SK-N-SH (cell line): Measurements from ENCODE around the gene PRPF40B. TPM values are rescaled to one million over a fixed set of nuclear protein-coding genes. Genes with fewer than 3 reads are reported as not detected.

Experiments used
- CTCF ChIA-PET: fragments of 300-600, 350-600 bp; formaldehyde crosslinking; extraction: SDS; loops from one replicate; lab custom pipeline; 2021; lab: Yijun Ruan, JAX
- POLR2A ChIA-PET: fragments of 350-600 bp; sonication (Branson Sonifier 250); formaldehyde crosslinking; extraction: SDS; loops from one replicate; lab custom pipeline; 2020; ENCODE audit warnings: antibody characterized with exemption, inconsistent platforms; lab: Yijun Ruan, JAX
- DNase-seq: peaks from one replicate; pipeline ENCODE4 v3.0.0; 2012
- H2AFZ ChIP-seq: fragments of 200-600 bp; sonication (generic); 2 replicates; pipeline ENCODE4 v1.8.1; 2016; ENCODE audit warnings: antibody characterized with exemption, mild to moderate bottlenecking, low read depth
- H3F3A ChIP-seq: fragments of 200-600 bp; sonication (generic); replicated peaks from 2 replicates; pipeline ENCODE3; 2016; ENCODE audit warnings: antibody characterized with exemption, mild to moderate bottlenecking; ENCODE audit not compliant: insufficient read depth
- H3K27ac ChIP-seq, 2 experiments: fragments of 200-500 bp in 1 of 2; fragments of 200-600 bp in 1 of 2; sonication (Bioruptor generic) in 1 of 2; sonication (generic), shearing (Covaris generic) in 1 of 2; 2 replicates each; pipeline versions ENCODE4 v1.5.1 to v1.6.1; 2014 to 2016; ENCODE audit warnings: low read depth in 2 of 2, inconsistent platforms in 1 of 2, low read length in 1 of 2, mild to moderate bottlenecking in 1 of 2, mixed read lengths in 1 of 2
- H3K27me3 ChIP-seq: fragments of 200-600 bp; sonication (generic), shearing (Covaris generic); 2 replicates; pipeline ENCODE4 v1.6.1; 2016; ENCODE audit warnings: mixed run types; ENCODE audit not compliant: insufficient read depth
- H3K36me3 ChIP-seq, 2 experiments: fragments of 200-500 bp in 1 of 2; fragments of 200-600 bp in 1 of 2; sonication (Bioruptor generic) in 1 of 2; sonication (generic) in 1 of 2; replicated peaks in 1 of 2; 2 replicates each; pipeline versions ENCODE3 to v1.5.1; 2014 to 2016; ENCODE audit warnings: low read length in 1 of 2, mild to moderate bottlenecking in 1 of 2; ENCODE audit not compliant: insufficient read depth in 2 of 2, control insufficient read depth in 1 of 2
- H3K4me1 ChIP-seq, 2 experiments: fragments of 200-500 bp in 1 of 2; fragments of 200-600 bp in 1 of 2; sonication (Bioruptor generic) in 1 of 2; sonication (generic), shearing (Covaris generic) in 1 of 2; 2 replicates each; pipeline versions ENCODE4 v1.5.1 to v1.6.1; 2014 to 2016; ENCODE audit warnings: low read depth in 1 of 2, low read length in 1 of 2, mixed run types in 1 of 2; ENCODE audit not compliant: insufficient read depth in 2 of 2, control insufficient read depth in 1 of 2
- H3K4me2 ChIP-seq: fragments of 200-600 bp; sonication (generic), shearing (Covaris generic); 2 replicates; pipeline ENCODE4 v1.6.1; 2017; ENCODE audit warnings: mixed run types
- H3K4me3 ChIP-seq, 2 experiments: fragments of 200-500 bp in 1 of 2; fragments of 200-600 bp in 1 of 2; sonication (Bioruptor generic) in 1 of 2; sonication (generic), shearing (Covaris generic) in 1 of 2; 2 replicates each; pipeline versions ENCODE4 v1.5.1 to v1.8.1; 2014 to 2016; ENCODE audit warnings: low read depth in 2 of 2, inconsistent platforms in 1 of 2, low read length in 1 of 2, mild to moderate bottlenecking in 1 of 2, mixed read lengths in 1 of 2, moderate library complexity in 1 of 2
- H3K79me2 ChIP-seq: fragments of 200-600 bp; sonication (generic); 2 replicates; pipeline ENCODE4 v1.8.1; 2017; ENCODE audit warnings: mild to moderate bottlenecking; ENCODE audit not compliant: insufficient read depth
- H3K9ac ChIP-seq: fragments of 200-600 bp; sonication (generic); 2 replicates; pipeline ENCODE4 v1.6.1; 2017; ENCODE audit warnings: mixed run types
- H3K9me2 ChIP-seq: fragments of 200-600 bp; sonication (generic); 2 replicates; pipeline ENCODE4 v1.6.1; 2017; ENCODE audit warnings: mixed run types
- H3K9me3 ChIP-seq: fragments of 200-600 bp; sonication (generic); 2 replicates; pipeline ENCODE4 v1.6.1; 2017; ENCODE audit warnings: mixed run types, mild to moderate bottlenecking, moderate library complexity
- H4K20me1 ChIP-seq: fragments of 200-600 bp; sonication (generic); 2 replicates; pipeline ENCODE4 v1.6.1; 2017; ENCODE audit warnings: mild to moderate bottlenecking, mixed run types; ENCODE audit not compliant: insufficient read depth
- EP300 ChIP-seq, 2 experiments: IDR thresholded peaks; 2 replicates each; pipeline versions ENCODE4 v1.4.0 to v1.6.1; 2012; ENCODE audit warnings: borderline replicate concordance in 1 of 2, low read depth in 1 of 2, low read length in 1 of 2
- FOSL2 ChIP-seq: IDR thresholded peaks from 2 replicates; pipeline ENCODE4 v1.4.0; 2012; ENCODE audit warnings: low read depth, mild to moderate bottlenecking, moderate library complexity, borderline replicate concordance
- FOXJ3 ChIP-seq: sonication (generic); formaldehyde crosslinking; IDR thresholded peaks from 2 replicates; pipeline ENCODE4 v1.5.1; 2020; ENCODE audit warnings: mild to moderate bottlenecking, missing genetic modification reagents
- FOXM1 ChIP-seq: IDR thresholded peaks from 2 replicates; pipeline ENCODE4 v1.4.0; 2012; ENCODE audit warnings: low read depth, mild to moderate bottlenecking
- GATA2 ChIP-seq: sonication (generic); formaldehyde crosslinking; IDR thresholded peaks from 2 replicates; pipeline ENCODE4 v1.5.0; 2020; ENCODE audit warnings: mild to moderate bottlenecking, missing genetic modification reagents
- JUND ChIP-seq: IDR thresholded peaks from 2 replicates; pipeline ENCODE4 v1.4.0; 2012
- MEF2A ChIP-seq: IDR thresholded peaks from 2 replicates; pipeline ENCODE4 v1.4.0; 2012; ENCODE audit warnings: low read depth, borderline replicate concordance
- RCOR1 ChIP-seq: fragments of 150-350 bp; IDR thresholded peaks from 2 replicates; pipeline ENCODE4 v1.6.1; 2017; ENCODE audit warnings: antibody characterized with exemption, low read length
- TCF12 ChIP-seq: IDR thresholded peaks from 2 replicates; pipeline ENCODE4 v1.4.0; 2012
- YY1 ChIP-seq: IDR thresholded peaks from 2 replicates; pipeline ENCODE4 v1.4.0; 2012; ENCODE audit warnings: low read depth, mild to moderate bottlenecking
- WGBS: methylation state at CpG from one replicate; pipeline ENCODE4 v1.1.6; 2017; ENCODE audit warnings: low lambda C conversion rate; 5-methylcytosine and 5-hydroxymethylcytosine counted together
- polyA plus RNA-seq, 3 experiments: library from polyadenylated mRNA; depleted of rRNA; stranded (reverse); fragments of >200 nt; gene quantifications; 2 replicates each; pipeline ENCODE4 v1.2.3, GENCODE V29; 2012
- TF ChIP-seq, protein P1 (sequence below): IDR thresholded peaks from 2 replicates; pipeline ENCODE4; 2012
- TF ChIP-seq, protein P2 (sequence below): IDR thresholded peaks from 2 replicates; pipeline ENCODE4 v1.4.0; 2012; ENCODE audit warnings: low read depth, borderline replicate concordance
- TF ChIP-seq, protein P3 (sequence below): fragments of 150-350 bp; IDR thresholded peaks from 2 replicates; pipeline ENCODE4 v1.6.1; 2017; ENCODE audit warnings: antibody characterized with exemption, low read length, low read depth, borderline replicate concordance
- TF ChIP-seq, protein P4 (sequence below): IDR thresholded peaks from 2 replicates; pipeline ENCODE4 v1.6.1; 2012; ENCODE audit warnings: mild to moderate bottlenecking, low read depth, low read length, moderate library complexity

PRPF40B gene
- polyA plus RNA-seq, 1 of the 3 experiments (the other 2 are of a cell fraction) = 27.0 TPM

DNA sequence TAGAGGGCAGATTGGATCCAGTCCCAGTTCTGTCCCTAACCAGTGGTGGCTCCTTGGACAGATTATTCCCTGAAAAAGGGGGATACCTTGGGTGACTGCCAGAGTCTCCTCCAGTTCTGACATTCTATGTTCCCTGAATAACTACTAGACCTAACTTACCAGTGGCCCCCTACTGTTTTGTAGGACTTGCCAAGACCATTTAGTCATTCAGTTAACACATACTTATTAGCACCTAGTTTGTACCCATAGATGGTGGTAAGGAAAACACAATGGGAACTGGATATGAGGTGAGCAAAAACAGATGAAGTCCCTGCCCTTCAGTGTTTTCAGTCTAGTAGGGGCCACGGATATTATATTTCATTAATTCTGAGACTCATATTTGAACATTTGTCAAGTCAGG lies 3.5 kb downstream of the PRPF40B start (continued):
- TF ChIP-seq FOXJ3 (CRISPR knock-in tag) (no peak), FOSL2 (no peak), MEF2A (no peak)

DNA sequence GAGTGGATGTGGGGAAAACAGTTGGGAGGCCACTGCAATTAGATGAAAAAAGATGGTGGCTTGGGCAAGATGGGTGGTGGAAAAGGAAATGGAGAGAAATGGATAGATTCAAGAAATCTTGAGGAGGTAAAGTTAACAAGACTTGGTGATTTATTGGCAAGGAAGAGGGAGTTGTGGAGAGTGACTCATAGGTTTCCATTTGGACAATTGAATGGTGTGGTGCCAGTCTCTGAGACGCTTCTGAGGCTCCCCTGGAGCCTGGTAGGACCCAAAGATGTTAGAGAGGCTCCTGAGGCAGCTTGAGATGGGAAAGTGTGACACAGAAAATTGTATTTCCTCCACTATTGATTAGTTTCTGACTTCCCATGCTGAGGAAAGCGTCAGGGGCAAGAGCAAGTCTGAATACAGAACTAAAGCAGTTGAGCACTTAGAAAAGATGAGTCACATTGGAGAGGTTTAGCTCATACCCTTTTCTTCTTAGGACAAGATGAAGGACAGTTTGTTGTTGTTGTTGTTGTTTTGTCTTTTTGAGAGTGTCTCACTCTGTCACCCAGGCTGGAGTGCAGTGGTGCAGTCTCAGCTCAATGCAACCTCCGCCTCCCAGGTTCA lies 4.5 kb downstream of the PRPF40B start:
- ChIA-PET CTCF (interaction anchor here (1.1 to 13.7 kb wide), 4 partner anchors 9 to 79 kb away, joined by 3 to 102 read pairs (median 8); partner anchors contain the start of gene FMNL3), POLR2A (interaction anchor here (0.6 to 1.0 kb wide), 2 partner anchors 26 to 46 kb away, joined by 3 read pairs; no protein-coding TSS in a partner anchor)
- Histone ChIP-seq H3K4me2 (peak overlapping the region; percentile 53; the same call in 1 of the 2 replicates), H3K4me1 (peaks cover 2 to 27% of the 10 kb centered on the region in 2 experiments; a peak in 3 of 4 replicates), H3F3A (peaks cover 58% of the 10 kb centered on the region), H3K36me3 (peaks cover 0 to 9% of the 10 kb centered on the region in 2 experiments), H3K9ac (no peak overlapping the region), H3K9me2 (no peaks in the 10 kb centered on the region), H3K27me3 (no peaks in the 10 kb centered on the region), H3K27ac (peak overlapping the region in 1 of 2 experiments; percentile 79; a peak in 2 of 4 replicates), H3K4me3 (peak overlapping the region in 1 of 2 experiments; percentile 31; a peak in 1 of 4 replicates), H3K79me2 (peaks cover 3% of the 10 kb centered on the region; the same call in 1 of the 2 replicates), H4K20me1 (no peaks in the 10 kb centered on the region), H2AFZ (no peak overlapping the region)
- DNase-seq = no peak
- TF ChIP-seq FOXJ3 (CRISPR knock-in tag) (no peak), JUND (peak; percentile 64), EP300 (IDR thresholded peaks at IDR 0.05; ENCODE audit: borderline replicate concordance in 1 of 2, low read depth in 1 of 2, low read length in 1 of 2) (0 out of 4 replicates have a peak, but pooled peaks of 1 of the 2 experiments have one; percentile 33), FOXM1 (no peak), FOSL2 (peak; percentile 55)
- TF ChIP-seq, protein P1, sequence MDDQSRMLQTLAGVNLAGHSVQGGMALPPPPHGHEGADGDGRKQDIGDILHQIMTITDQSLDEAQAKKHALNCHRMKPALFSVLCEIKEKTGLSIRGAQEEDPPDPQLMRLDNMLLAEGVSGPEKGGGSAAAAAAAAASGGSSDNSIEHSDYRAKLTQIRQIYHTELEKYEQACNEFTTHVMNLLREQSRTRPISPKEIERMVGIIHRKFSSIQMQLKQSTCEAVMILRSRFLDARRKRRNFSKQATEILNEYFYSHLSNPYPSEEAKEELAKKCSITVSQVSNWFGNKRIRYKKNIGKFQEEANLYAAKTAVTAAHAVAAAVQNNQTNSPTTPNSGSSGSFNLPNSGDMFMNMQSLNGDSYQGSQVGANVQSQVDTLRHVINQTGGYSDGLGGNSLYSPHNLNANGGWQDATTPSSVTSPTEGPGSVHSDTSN = peak; percentile 66; the same call in 1 of the 2 replicates
- TF ChIP-seq, protein P2, sequence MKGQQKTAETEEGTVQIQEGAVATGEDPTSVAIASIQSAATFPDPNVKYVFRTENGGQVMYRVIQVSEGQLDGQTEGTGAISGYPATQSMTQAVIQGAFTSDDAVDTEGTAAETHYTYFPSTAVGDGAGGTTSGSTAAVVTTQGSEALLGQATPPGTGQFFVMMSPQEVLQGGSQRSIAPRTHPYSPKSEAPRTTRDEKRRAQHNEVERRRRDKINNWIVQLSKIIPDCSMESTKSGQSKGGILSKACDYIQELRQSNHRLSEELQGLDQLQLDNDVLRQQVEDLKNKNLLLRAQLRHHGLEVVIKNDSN = no peak
- TF ChIP-seq, all 33 proteins: peak for 4
- WGBS = 62% methylated on average over 3 of the region's 3 CpGs
- no peaks in the 10 kb centered on the region for H3K9me3 ChIP-seq

DNA sequence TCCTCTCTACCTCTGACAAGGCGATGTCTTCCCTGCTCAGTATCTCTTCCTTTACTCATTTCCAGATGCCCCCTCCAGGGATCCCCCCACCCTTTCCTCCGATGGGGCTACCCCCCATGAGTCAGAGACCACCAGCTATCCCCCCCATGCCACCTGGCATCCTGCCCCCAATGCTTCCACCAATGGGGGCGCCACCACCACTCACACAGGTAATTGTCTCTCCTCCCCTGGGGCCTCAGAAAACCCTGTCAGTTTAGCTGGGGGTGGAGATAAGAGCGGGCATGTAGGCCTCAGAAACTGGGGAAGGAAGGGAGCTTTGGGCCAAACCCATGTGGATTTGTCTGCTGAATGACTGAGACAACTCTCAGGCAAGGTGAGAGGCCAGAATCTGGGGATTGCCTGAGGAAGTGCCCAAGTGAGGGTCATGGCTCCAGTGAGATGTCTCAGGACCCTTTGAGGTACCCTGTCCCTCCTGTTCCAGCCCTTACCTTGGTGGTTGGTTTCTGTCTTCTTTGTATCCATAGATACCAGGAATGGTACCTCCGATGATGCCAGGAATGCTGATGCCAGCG lies 8.1 kb downstream of the PRPF40B start:
- Histone ChIP-seq H3K9me2 (no peaks in the 10 kb centered on the region), H3K9me3 (no peaks in the 10 kb centered on the region), H3K27ac (no peak overlapping the region), H3K4me2 (no peak overlapping the region), H4K20me1 (no peaks in the 10 kb centered on the region), H3K79me2 (peaks cover 3% of the 10 kb centered on the region; the same call in 1 of the 2 replicates), H2AFZ (no peak overlapping the region), H3K27me3 (no peaks in the 10 kb centered on the region), H3K9ac (no peak overlapping the region), H3K36me3 (peaks cover 0 to 23% of the 10 kb centered on the region in 2 experiments), H3F3A (peaks cover 35% of the 10 kb centered on the region), H3K4me3 (no peak overlapping the region), H3K4me1 (peaks cover 2 to 16% of the 10 kb centered on the region in 2 experiments; a peak in 3 of 4 replicates)
- CTCF ChIA-PET = interaction anchor here (2.0 to 30.5 kb wide), 3 partner anchors 9 to 81 kb away, joined by 5 to 590 read pairs (median 14); partner anchors contain the start of genes FMNL3 and PRPF40B
- 81% methylated on average over 4 of the region's 6 CpGs for WGBS
- no peak for DNase-seq
- POLR2A ChIA-PET = no interaction called here
- no peak for TF ChIP-seq GATA2 (CRISPR knock-in tag)
- TF ChIP-seq YY1 = no peak
- no peak for TF ChIP-seq MEF2A
- no peak for TF ChIP-seq RCOR1
- TF ChIP-seq FOXJ3 (CRISPR knock-in tag) = no peak
- no peak for TF ChIP-seq EP300 (IDR thresholded peaks at IDR 0.05; ENCODE audit: borderline replicate concordance in 1 of 2, low read depth in 1 of 2, low read length in 1 of 2)
- TF ChIP-seq, protein P2 = no peak
- TF ChIP-seq, protein P3, sequence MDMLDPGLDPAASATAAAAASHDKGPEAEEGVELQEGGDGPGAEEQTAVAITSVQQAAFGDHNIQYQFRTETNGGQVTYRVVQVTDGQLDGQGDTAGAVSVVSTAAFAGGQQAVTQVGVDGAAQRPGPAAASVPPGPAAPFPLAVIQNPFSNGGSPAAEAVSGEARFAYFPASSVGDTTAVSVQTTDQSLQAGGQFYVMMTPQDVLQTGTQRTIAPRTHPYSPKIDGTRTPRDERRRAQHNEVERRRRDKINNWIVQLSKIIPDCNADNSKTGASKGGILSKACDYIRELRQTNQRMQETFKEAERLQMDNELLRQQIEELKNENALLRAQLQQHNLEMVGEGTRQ = no peak
- no peak for TF ChIP-seq TCF12
- TF ChIP-seq, protein P4, sequence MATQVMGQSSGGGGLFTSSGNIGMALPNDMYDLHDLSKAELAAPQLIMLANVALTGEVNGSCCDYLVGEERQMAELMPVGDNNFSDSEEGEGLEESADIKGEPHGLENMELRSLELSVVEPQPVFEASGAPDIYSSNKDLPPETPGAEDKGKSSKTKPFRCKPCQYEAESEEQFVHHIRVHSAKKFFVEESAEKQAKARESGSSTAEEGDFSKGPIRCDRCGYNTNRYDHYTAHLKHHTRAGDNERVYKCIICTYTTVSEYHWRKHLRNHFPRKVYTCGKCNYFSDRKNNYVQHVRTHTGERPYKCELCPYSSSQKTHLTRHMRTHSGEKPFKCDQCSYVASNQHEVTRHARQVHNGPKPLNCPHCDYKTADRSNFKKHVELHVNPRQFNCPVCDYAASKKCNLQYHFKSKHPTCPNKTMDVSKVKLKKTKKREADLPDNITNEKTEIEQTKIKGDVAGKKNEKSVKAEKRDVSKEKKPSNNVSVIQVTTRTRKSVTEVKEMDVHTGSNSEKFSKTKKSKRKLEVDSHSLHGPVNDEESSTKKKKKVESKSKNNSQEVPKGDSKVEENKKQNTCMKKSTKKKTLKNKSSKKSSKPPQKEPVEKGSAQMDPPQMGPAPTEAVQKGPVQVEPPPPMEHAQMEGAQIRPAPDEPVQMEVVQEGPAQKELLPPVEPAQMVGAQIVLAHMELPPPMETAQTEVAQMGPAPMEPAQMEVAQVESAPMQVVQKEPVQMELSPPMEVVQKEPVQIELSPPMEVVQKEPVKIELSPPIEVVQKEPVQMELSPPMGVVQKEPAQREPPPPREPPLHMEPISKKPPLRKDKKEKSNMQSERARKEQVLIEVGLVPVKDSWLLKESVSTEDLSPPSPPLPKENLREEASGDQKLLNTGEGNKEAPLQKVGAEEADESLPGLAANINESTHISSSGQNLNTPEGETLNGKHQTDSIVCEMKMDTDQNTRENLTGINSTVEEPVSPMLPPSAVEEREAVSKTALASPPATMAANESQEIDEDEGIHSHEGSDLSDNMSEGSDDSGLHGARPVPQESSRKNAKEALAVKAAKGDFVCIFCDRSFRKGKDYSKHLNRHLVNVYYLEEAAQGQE = no peak
- no peak for TF ChIP-seq FOXM1
